Measurements from ENCODE around the gene FOXO1.
"Not testable (repeated sequence)": the region's sequence is repeated elsewhere in the genome, so short reads cannot be mapped to it uniquely, and the experiment has no call there.

Gene FOXO1

DNA sequence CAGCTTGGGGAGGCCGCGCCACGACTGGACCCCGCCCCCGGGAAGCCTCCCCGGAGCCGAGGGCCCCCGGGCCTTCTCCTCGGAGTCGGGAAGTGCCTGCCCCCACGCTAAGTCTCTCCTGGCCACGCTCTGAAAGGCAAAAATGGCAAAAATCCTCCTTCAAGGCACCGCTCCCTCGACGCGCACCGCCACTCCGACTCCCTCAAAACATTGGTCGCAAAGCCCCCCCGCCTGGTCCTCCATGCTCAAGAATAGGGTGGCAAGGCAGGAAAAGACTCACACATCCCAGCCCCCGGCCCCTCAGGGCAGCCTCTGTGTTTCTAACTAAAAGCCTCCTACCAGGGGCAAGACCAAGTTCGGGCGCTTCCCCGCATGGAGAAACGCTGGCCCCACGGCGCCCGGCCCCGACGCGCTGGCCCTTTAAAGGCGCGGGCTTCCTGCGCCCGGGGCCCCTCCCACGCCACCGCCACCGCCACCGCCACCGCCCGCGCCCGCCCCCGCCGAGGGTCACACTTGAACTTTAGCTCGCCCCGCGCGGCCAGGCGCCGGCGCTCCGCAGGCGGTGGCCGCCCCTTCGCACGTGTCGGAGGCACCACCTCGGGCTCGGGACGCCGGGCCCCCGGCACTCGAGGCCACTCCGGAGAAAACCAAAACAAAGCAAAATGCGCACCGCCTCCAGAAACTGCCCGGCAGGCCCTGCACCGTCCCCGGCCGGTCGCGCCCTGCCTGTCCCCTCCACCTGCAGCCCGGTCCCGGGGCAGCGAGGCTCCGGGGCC, 1.9 kb downstream of the FOXO1 start:
- Histone ChIP-seq H3K36me3 (ENCODE audit: control insufficient read depth, insufficient read depth, low read length) (no peaks in the 10 kb centered on the region), H3K4me1 (ENCODE audit: control insufficient read depth, insufficient read depth, low read length) (peaks cover 21% of the 10 kb centered on the region), H3K9ac (ENCODE audit: low read depth, low read length) (peak overlapping the region; percentile 37), H3K9me3 (ENCODE audit: control insufficient read depth, insufficient read depth, low read length) (no peaks in the 10 kb centered on the region), H3K4me3 (ENCODE audit: low read depth, low read length) (peak overlapping the region; percentile 82), H3K27me3 (ENCODE audit: control insufficient read depth, insufficient read depth, low read length) (no peaks in the 10 kb centered on the region)

DNA sequence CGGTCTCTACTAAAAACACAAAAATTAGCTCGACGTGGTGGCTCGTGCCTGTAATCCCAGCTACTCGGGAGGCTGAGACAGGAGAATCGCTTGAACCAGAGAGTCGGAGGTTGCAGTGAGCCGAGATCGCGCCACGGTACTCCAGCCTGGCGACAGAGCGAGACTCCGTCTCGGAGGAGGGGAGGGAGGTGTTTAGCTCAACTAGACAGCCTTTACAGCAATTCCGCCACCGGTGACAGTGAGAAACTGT, 2.4 kb downstream of the FOXO1 start:
- H3K4me1 ChIP-seq (ENCODE audit: control insufficient read depth, insufficient read depth, low read length) = peaks cover 21% of the 10 kb centered on the region
- H3K36me3 ChIP-seq (ENCODE audit: control insufficient read depth, insufficient read depth, low read length); H3K9ac ChIP-seq (ENCODE audit: low read depth, low read length); H3K27me3 ChIP-seq (ENCODE audit: control insufficient read depth, insufficient read depth, low read length); H3K9me3 ChIP-seq (ENCODE audit: control insufficient read depth, insufficient read depth, low read length): not testable (repeated sequence)
- peak overlapping the region; percentile 52 for H3K4me3 ChIP-seq (ENCODE audit: low read depth, low read length)

DNA sequence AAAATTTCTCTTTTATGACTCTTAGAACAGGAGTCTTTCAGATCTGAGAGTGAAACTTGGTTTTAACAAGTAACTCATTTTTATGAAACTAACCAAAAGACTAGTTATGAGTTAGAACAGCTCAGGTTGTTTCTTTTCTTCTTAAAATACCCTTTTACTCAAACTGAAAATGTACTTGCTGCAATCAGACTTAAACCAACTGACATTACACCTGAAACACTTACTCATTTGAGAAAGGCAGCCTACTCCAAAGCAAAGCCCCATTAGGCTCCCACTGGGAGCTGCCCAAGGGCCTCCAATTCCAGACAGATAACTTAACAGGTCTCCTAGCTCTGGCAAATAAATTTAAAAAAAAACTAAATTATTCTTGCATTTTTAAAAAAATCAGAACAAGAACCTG, 3.6 kb downstream of the FOXO1 start:
- no peak overlapping the region for H3K9ac ChIP-seq (ENCODE audit: low read depth, low read length)

DNA sequence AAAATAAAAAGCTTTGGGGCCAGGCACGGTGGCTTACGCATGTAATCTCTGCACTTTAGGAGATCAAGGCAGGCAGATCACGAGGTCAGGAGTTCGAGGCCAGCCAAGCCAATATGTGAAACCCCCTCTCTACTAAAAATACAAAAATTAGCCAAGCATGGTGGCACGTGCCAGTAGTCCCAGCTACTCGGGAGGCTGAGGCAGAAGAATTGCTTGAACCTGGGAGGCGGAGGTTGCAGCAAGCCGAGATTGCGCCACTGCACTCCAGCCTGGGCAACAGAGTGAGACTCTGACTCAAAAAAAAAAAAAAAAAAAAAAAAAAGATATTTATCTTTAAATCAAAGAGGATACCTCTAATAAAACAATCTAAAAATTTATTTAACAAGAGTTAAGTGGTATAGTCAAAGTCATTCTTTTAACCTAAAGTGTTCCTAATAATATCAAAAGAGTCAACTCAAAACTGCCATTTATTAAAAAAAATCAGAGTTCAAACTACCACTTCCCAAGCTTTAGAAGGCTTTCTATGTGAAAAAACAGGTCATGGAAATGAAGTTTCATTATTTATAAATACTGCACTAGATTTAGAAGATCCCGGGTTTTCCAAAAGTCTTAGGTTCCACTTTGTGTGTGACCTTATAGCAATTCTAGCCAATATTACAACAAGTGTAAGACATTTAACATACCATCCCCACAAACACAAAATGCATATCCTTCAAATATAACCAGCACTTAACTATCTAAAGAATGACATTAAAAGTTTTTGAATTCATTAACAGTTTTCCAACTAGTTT, 4.4 kb downstream of the FOXO1 start:
- H3K4me3 ChIP-seq (ENCODE audit: low read depth, low read length) = peak overlapping the region; percentile 37
- no peaks in the 10 kb centered on the region for H3K36me3 ChIP-seq (ENCODE audit: control insufficient read depth, insufficient read depth, low read length)
- no peak overlapping the region for H3K9ac ChIP-seq (ENCODE audit: low read depth, low read length)

More for the DNA sequence above, 3.6 kb downstream of the FOXO1 start:
- Histone ChIP-seq H3K9me3 (ENCODE audit: control insufficient read depth, insufficient read depth, low read length) (no peaks in the 10 kb centered on the region), H3K36me3 (ENCODE audit: control insufficient read depth, insufficient read depth, low read length) (no peaks in the 10 kb centered on the region), H3K4me3 (ENCODE audit: low read depth, low read length) (peak overlapping the region; percentile 52), H3K27me3 (ENCODE audit: control insufficient read depth, insufficient read depth, low read length) (no peaks in the 10 kb centered on the region), H3K4me1 (ENCODE audit: control insufficient read depth, insufficient read depth, low read length) (peaks cover 19% of the 10 kb centered on the region)

GRCh38 chr13:40660692-40661091, 5.7 kb downstream of the FOXO1 start:
- H3K36me3 ChIP-seq (ENCODE audit: control insufficient read depth, insufficient read depth, low read length) = no peaks in the 10 kb centered on the region
- H3K9me3 ChIP-seq (ENCODE audit: control insufficient read depth, insufficient read depth, low read length) = no peaks in the 10 kb centered on the region
- no peak overlapping the region for H3K9ac ChIP-seq (ENCODE audit: low read depth, low read length)
- H3K27me3 ChIP-seq (ENCODE audit: control insufficient read depth, insufficient read depth, low read length) = no peaks in the 10 kb centered on the region
- peaks cover 18% of the 10 kb centered on the region for H3K4me1 ChIP-seq (ENCODE audit: control insufficient read depth, insufficient read depth, low read length)
- no peak overlapping the region for H3K4me3 ChIP-seq (ENCODE audit: low read depth, low read length)

More for the DNA sequence above, 4.4 kb downstream of the FOXO1 start:
- Histone ChIP-seq H3K4me1 (ENCODE audit: control insufficient read depth, insufficient read depth, low read length) (peaks cover 18% of the 10 kb centered on the region), H3K9me3 (ENCODE audit: control insufficient read depth, insufficient read depth, low read length) (no peaks in the 10 kb centered on the region), H3K27me3 (ENCODE audit: control insufficient read depth, insufficient read depth, low read length) (no peaks in the 10 kb centered on the region)

DNA sequence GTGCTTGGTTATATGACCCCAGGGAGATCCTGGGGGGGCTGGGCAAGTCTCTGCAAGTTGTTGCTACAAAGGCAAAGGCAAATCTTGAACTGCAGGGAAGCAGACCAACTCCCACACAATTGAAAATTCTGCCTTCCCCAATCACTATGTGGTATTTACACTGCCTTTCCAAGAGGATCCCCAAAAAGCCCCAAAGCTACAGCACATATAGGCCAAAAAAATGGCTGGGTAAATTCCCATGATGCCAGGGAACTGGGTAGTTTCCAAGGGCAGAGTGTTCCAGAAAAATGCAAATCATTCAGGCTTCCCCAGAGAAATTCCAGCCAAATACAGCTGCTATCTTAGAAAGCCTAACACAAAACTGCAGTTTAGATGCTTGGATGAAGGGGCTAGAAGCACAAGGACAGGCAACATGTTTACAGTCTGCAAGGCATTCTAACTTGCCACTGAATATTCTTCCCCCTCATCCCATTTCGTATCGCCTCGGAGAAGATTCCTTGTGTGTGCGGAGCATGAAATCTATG, 6.2 kb downstream of the FOXO1 start:
- H3K4me3 ChIP-seq (ENCODE audit: low read depth, low read length) = peak overlapping the region; percentile 20
- no peak overlapping the region for H3K9ac ChIP-seq (ENCODE audit: low read depth, low read length)
- H3K36me3 ChIP-seq (ENCODE audit: control insufficient read depth, insufficient read depth, low read length) = no peaks in the 10 kb centered on the region

DNA sequence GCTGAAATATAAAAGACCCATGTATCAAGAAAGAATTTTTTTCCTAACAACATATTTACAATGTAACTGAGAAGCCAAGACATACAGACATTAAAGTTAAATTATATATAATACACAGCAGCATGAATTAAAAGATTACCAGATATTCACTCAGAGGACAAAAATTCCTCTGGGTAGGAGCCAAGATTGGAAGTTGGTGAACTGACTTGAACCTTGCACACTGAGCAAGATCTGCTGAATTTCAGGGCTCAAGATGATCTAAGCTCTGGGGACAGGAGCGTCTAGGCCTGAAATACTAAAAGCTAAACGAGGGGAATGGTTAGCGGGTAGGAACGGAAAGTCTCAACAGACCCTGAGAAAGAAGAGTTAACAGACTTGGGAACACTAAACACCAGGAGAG, 8.5 kb downstream of the FOXO1 start:
- peaks cover 22% of the 10 kb centered on the region for H3K4me1 ChIP-seq (ENCODE audit: control insufficient read depth, insufficient read depth, low read length)
- H3K36me3 ChIP-seq (ENCODE audit: control insufficient read depth, insufficient read depth, low read length) = no peaks in the 10 kb centered on the region
- no peaks in the 10 kb centered on the region for H3K9me3 ChIP-seq (ENCODE audit: control insufficient read depth, insufficient read depth, low read length)
- no peaks in the 10 kb centered on the region for H3K27me3 ChIP-seq (ENCODE audit: control insufficient read depth, insufficient read depth, low read length)
- H3K9ac ChIP-seq (ENCODE audit: low read depth, low read length) = no peak overlapping the region
- H3K4me3 ChIP-seq (ENCODE audit: low read depth, low read length) = no peak overlapping the region

More for the DNA sequence above, 6.2 kb downstream of the FOXO1 start:
- H3K4me1 ChIP-seq (ENCODE audit: control insufficient read depth, insufficient read depth, low read length) = peaks cover 19% of the 10 kb centered on the region
- no peaks in the 10 kb centered on the region for H3K27me3 ChIP-seq (ENCODE audit: control insufficient read depth, insufficient read depth, low read length)
- no peaks in the 10 kb centered on the region for H3K9me3 ChIP-seq (ENCODE audit: control insufficient read depth, insufficient read depth, low read length)

- Histone ChIP-seq H3K27me3 (ENCODE audit: control insufficient read depth, insufficient read depth, low read length) (no peaks in the 10 kb centered on the region), H3K36me3 (ENCODE audit: control insufficient read depth, insufficient read depth, low read length) (no peaks in the 10 kb centered on the region), H3K9me3 (ENCODE audit: control insufficient read depth, insufficient read depth, low read length) (no peaks in the 10 kb centered on the region), H3K4me3 (ENCODE audit: low read depth, low read length) (no peak overlapping the region), H3K9ac (ENCODE audit: low read depth, low read length) (no peak overlapping the region), H3K4me1 (ENCODE audit: control insufficient read depth, insufficient read depth, low read length) (peaks cover 20% of the 10 kb centered on the region)
Measured at GRCh38 chr13:40657307-40657706, 9.1 kb downstream of the FOXO1 start.

DNA sequence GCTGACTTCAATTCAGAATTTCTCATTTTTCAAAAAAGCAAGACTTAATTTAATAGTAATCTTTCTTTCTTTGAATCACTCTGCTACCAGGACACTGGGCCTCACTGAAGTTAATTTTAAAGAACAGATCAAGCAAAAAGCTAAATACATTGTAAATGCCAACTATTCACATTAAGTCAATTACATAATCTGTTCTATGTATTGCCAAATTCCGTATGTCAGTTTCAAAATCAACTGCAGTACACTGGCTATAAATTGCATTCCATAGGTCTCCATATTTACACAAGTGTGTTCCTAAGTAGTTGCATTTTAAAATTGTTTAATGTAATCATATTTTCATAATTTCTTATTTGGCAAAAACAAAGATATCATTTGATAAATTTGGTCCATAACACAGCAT, 10.1 kb downstream of the FOXO1 start:
- Histone ChIP-seq H3K36me3 (ENCODE audit: control insufficient read depth, insufficient read depth, low read length) (no peaks in the 10 kb centered on the region), H3K9me3 (ENCODE audit: control insufficient read depth, insufficient read depth, low read length) (no peaks in the 10 kb centered on the region), H3K9ac (ENCODE audit: low read depth, low read length) (no peak overlapping the region), H3K4me3 (ENCODE audit: low read depth, low read length) (no peak overlapping the region), H3K27me3 (ENCODE audit: control insufficient read depth, insufficient read depth, low read length) (no peaks in the 10 kb centered on the region), H3K4me1 (ENCODE audit: control insufficient read depth, insufficient read depth, low read length) (peaks cover 18% of the 10 kb centered on the region)

GRCh38 chr13:40653527-40654318, 12.7 kb downstream of the FOXO1 start:
- Histone ChIP-seq H3K27me3 (ENCODE audit: control insufficient read depth, insufficient read depth, low read length) (no peaks in the 10 kb centered on the region), H3K36me3 (ENCODE audit: control insufficient read depth, insufficient read depth, low read length) (no peaks in the 10 kb centered on the region), H3K9me3 (ENCODE audit: control insufficient read depth, insufficient read depth, low read length) (no peaks in the 10 kb centered on the region), H3K9ac (ENCODE audit: low read depth, low read length) (no peak overlapping the region), H3K4me3 (ENCODE audit: low read depth, low read length) (no peak overlapping the region), H3K4me1 (ENCODE audit: control insufficient read depth, insufficient read depth, low read length) (peaks cover 16% of the 10 kb centered on the region)

DNA sequence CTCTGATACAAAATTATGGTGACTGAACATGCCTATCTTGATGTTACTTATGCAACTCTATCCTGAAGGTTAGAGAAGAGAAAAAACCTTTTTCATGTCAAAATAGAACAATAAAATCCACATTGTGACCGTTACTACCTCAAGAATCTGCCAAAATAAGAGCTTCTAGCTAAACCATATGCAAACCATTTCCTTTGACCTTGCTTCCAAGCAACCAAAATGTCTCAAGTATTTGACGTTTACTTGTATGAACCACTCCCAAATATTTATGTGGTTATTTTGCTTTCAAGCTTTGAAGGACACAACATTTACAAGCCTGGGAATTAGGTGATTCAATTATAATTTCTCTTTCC, 13.9 kb downstream of the FOXO1 start:
- no peaks in the 10 kb centered on the region for H3K27me3 ChIP-seq (ENCODE audit: control insufficient read depth, insufficient read depth, low read length)
- H3K36me3 ChIP-seq (ENCODE audit: control insufficient read depth, insufficient read depth, low read length) = no peaks in the 10 kb centered on the region
- H3K4me3 ChIP-seq (ENCODE audit: low read depth, low read length) = peak overlapping the region; percentile 24
- no peaks in the 10 kb centered on the region for H3K9me3 ChIP-seq (ENCODE audit: control insufficient read depth, insufficient read depth, low read length)
- no peak overlapping the region for H3K9ac ChIP-seq (ENCODE audit: low read depth, low read length)
- peaks cover 25% of the 10 kb centered on the region for H3K4me1 ChIP-seq (ENCODE audit: control insufficient read depth, insufficient read depth, low read length)

Data from iPS-15b (cell line).